SU-DHL-6 (cell line): ENCODE data around the gene KRT6A.

Experiments
- EZH2phosphoT487 ChIP-seq: fragments of 200-600 bp; sonication (generic), shearing (Covaris generic); conservative IDR thresholded peaks from 2 replicates; pipeline ENCODE4 v1.6.1; 2018; ENCODE audit warnings: mild to moderate bottlenecking, antibody characterized with exemption, low read length, moderate library complexity, mixed read lengths
- TF ChIP-seq, protein P1 (sequence below): fragments of 200-600 bp; sonication (generic); IDR thresholded peaks from one replicate; pipeline ENCODE4 v1.5.1; 2017; ENCODE audit warnings: antibody characterized with exemption, mild to moderate bottlenecking, low read length, moderate library complexity; ENCODE audit not compliant: insufficient read depth, poor library complexity, severe bottlenecking

DNA sequence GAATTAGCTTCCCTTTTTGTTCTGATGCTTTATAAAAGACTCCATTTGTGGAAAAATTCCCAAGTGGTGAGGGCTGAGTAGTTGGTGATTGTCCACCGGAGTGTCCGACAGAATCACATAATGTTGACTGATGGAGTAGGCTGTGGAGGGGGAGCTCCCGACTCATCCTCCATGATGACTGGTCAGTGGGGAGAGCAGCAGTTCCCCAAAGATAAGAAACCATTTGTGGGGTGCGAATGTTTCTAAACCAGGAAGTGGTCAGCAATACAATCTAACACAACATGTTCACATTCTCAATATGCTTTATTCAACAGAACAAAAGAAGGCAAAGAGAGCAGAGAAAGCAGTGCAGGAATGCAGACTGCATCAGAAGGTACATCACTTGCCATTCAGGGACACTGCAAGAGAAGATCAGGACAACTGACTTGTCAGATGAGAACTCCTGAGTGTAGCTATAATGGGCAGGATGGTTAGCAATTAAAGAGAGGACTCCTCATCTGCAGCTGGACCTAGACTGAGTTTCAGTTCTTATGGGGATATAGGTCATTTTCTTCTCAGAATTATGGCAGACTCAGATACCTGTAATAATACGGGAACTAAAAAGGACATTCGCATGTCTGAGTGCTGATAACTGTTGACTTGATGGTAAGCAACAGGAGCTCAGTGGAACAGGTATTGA lies 46.6 kb downstream of the KRT6A start:
- TF ChIP-seq, protein P1, sequence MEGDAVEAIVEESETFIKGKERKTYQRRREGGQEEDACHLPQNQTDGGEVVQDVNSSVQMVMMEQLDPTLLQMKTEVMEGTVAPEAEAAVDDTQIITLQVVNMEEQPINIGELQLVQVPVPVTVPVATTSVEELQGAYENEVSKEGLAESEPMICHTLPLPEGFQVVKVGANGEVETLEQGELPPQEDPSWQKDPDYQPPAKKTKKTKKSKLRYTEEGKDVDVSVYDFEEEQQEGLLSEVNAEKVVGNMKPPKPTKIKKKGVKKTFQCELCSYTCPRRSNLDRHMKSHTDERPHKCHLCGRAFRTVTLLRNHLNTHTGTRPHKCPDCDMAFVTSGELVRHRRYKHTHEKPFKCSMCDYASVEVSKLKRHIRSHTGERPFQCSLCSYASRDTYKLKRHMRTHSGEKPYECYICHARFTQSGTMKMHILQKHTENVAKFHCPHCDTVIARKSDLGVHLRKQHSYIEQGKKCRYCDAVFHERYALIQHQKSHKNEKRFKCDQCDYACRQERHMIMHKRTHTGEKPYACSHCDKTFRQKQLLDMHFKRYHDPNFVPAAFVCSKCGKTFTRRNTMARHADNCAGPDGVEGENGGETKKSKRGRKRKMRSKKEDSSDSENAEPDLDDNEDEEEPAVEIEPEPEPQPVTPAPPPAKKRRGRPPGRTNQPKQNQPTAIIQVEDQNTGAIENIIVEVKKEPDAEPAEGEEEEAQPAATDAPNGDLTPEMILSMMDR, result no peak
- TF ChIP-seq EZH2phosphoT487, result no peak
